ENCODE measurements around the gene MAGEH1.

The MAGEH1 gene

DNA sequence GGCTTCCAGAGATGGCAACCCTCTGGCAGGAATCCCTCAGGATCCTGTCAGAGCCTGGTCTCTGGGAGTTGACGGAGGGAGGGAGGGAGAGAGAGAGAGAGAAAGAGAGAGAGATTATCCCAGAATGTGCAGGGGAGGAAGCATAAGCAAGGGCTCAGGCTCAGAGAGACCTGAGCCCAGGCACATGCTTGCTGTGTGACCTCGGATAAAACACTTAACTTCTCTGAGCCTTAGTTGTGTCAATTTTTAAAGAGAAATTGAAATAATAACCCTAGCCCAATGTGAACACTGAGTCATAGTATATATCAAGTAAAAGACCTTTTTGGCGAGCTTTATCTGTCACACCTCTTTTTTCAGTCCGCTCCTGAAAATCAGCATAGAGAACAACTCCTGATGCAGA lies 38.2 kb downstream of the MAGEH1 start:
- DNase-seq (ENCODE audit: low read depth) = no peak

DNA sequence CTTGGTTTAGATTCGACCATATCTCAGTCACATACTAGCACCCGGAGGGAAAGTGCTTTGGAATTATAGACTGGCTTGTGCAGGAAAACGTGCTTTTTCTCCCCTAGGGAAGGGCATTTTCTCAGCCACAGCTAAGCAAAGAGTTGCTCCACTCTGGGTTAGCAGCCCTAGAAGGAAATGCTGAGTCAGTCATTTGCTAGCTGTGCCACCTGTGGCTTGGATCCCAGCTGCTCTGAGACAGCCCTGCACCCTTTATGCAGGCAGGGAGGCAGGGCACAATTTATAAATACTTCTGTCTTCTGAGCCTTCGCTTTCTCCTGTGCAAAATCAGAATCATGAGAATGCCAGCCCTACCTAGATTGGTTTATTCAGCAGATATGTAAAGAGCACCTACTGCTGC lies 39.0 kb downstream of the MAGEH1 start:
- no peak for DNase-seq (ENCODE audit: low read depth)

All from ELR (cell line).